DND-41 (cell line): ENCODE data around the gene SFMBT2.

Source experiments
- CTCF ChIP-seq: IDR thresholded peaks from 2 replicates; pipeline ENCODE4 v1.5.1; 2012; ENCODE audit warnings: borderline replicate concordance, low read length, moderate library complexity, mild to moderate bottlenecking; ENCODE audit not compliant: poor library complexity, severe bottlenecking; ENCODE audit errors: extremely low read depth
- EZH2 ChIP-seq: IDR thresholded peaks from 3 replicates; pipeline ENCODE4 v1.6.1; 2012; ENCODE audit warnings: borderline replicate concordance, low read depth, mild to moderate bottlenecking, moderate library complexity, low read length, inconsistent platforms; ENCODE audit not compliant: severe bottlenecking

- TF ChIP-seq EZH2: no peak
- TF ChIP-seq CTCF: no peak
Observed at GRCh38 chr10:7210516-7210915, 200.3 kb downstream of the SFMBT2 start.
